RWPE1 (cell line): ENCODE measurements around the gene MBNL2.

Experiments
- CTCF ChIA-PET: fragments of 350-600 bp; sonication (Branson Sonifier 250); formaldehyde crosslinking; extraction: SDS; loops from one replicate; lab custom pipeline; 2021; lab: Yijun Ruan, JAX
- POLR2A ChIA-PET: fragments of 400-600 bp; formaldehyde crosslinking; extraction: SDS; loops from one replicate; lab custom pipeline; 2020; ENCODE audit warnings: antibody characterized with exemption; ENCODE audit not compliant: low non-redundant PET; lab: Yijun Ruan, JAX
- DNase-seq: peaks from one replicate; pipeline ENCODE4 v3.0.0; 2012; ENCODE audit warnings: low spot score
- H3K27ac ChIP-seq: fragments of 450-650 bp; 2 replicates; pipeline ENCODE4 v1.5.1; 2017
- TF ChIP-seq, protein P1 (sequence below): fragments of 450-650 bp; conservative IDR thresholded peaks from 2 replicates; pipeline ENCODE4 v1.5.1; 2017; ENCODE audit warnings: low read depth, mild to moderate bottlenecking

Gene MBNL2

DNA sequence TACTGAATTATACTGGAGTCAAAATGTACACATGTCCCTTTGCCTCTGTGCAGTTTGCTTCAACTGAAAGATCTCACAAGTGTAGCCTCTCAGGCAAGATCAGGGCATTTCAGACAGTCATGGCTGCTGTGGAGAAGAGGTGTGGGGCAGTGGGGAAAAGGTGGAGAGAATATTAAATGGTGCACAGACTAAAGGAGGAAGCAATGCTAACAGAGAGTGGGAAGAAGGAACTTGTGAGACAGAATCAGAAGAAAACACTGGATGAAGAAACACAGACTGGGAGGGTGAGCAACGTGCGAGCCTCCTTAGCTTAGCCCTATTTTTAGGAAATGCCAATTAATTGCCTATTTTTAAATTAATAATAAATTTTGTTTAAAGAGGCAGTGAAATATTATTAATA lies 162.2 kb downstream of the MBNL2 start:
- DNase-seq: no peak
- CTCF ChIA-PET: no interaction called here
- H3K27ac ChIP-seq: no peak overlapping the region
- TF ChIP-seq, protein P1, sequence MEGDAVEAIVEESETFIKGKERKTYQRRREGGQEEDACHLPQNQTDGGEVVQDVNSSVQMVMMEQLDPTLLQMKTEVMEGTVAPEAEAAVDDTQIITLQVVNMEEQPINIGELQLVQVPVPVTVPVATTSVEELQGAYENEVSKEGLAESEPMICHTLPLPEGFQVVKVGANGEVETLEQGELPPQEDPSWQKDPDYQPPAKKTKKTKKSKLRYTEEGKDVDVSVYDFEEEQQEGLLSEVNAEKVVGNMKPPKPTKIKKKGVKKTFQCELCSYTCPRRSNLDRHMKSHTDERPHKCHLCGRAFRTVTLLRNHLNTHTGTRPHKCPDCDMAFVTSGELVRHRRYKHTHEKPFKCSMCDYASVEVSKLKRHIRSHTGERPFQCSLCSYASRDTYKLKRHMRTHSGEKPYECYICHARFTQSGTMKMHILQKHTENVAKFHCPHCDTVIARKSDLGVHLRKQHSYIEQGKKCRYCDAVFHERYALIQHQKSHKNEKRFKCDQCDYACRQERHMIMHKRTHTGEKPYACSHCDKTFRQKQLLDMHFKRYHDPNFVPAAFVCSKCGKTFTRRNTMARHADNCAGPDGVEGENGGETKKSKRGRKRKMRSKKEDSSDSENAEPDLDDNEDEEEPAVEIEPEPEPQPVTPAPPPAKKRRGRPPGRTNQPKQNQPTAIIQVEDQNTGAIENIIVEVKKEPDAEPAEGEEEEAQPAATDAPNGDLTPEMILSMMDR: no peak
- POLR2A ChIA-PET: no interaction called here

DNA sequence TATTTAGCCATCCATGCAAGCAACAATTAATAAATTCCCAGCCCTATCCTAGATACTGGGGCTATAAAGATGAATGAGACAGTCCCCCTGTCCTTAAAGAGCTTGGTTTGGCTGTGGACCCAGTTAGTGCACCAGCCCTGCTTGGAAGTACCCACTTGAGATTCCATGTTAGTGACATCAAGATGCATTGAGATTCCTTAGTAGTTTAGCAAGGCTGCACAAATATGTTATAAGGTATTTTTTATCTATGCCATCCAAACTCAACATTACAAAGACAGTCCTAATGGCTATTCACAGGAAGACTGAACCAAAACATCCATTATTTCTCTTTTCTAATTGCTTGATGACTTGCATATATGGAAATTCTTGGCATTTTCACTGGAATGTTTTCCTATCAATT lies 163.0 kb downstream of the MBNL2 start:
- DNase-seq: no peak
- TF ChIP-seq, protein P1: no peak
- H3K27ac ChIP-seq: no peak overlapping the region
- POLR2A ChIA-PET: no interaction called here
- CTCF ChIA-PET: interaction anchor here (0.8 to 1.4 kb wide), 2 partner anchors 74 to 275 kb away, joined by 3 to 4 read pairs; no protein-coding TSS in a partner anchor

DNA sequence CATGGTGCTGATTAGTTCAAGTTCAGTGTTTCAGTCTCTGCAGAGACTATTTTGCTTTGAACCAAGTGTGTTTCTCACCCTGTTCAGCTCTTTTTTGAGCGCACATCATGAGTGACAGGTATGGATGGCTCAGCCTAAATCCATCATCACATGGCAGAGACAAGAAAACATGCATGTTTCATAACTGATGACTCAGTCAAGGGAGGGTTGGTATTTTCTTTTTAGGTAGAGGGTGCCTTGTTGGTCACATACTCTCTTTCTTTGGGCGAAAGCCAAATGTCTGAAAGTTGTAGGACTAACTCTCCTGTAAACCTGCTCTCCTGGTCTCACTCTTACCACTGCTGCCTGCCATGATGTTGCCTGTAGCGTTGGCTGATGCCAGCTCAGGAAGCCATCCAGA lies 163.7 kb downstream of the MBNL2 start:
- ChIA-PET POLR2A (no interaction called here), CTCF (interaction anchor here (0.8 to 1.4 kb wide), 2 partner anchors 73 to 276 kb away, joined by 3 to 4 read pairs; no protein-coding TSS in a partner anchor)
- DNase-seq: peak; percentile 38
- no peak overlapping the region for H3K27ac ChIP-seq
- TF ChIP-seq, protein P1: no peak

DNA sequence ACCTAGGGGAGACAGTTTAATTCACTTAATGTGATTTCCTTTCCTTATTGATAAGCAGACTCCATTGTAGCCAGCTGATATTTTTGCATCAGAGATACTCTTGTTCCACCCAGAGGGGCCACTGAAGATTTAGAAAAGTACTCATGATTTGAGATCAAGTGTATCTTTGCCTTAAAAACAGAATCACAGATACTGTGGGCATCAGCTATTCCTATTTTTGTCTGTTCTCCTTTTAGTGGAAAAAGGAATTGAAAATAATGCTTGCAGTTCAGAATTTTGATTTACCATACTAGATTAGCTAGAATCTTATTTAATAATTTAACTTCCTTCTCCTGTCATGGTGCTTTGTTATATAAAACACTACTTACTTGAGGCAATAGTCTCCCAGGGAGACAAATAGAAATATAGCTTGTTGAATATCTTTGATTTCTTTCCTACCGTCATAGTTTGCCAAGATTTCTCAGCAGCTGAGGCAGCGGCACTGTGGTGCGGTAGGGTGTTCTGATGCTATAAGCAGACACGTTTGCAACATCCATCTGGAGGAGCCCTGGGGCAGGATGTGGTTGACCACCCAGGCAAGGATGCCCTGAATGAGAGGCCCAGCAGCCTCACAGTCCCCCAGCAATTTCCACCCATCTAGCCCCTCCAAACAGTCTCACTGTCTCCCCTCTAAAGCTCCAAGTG lies 164.8 kb downstream of the MBNL2 start:
- TF ChIP-seq, protein P1: no peak
- ChIA-PET CTCF (no interaction called here), POLR2A (no interaction called here)

DNA sequence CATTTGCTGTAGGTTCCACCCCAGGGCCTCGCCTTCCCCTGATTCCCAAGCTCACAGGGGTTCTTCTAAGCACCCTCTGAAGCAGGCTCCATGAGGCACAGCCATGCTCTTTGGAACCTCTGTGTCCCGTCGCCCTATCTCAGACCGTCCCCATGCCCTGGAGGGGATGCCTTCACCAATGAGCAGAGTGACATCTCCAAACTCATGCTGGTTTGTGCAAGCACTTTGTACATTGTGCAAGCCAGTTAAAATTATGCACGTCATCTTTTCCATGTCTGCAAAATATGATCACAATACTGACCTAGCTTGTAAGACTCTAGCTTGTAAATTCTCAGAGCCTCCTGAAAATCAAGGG lies 165.3 kb downstream of the MBNL2 start:
- no peak overlapping the region for H3K27ac ChIP-seq
- DNase-seq: no peak

More for the DNA sequence above, 164.8 kb downstream of the MBNL2 start:
- DNase-seq: no peak
- no peak overlapping the region for H3K27ac ChIP-seq

DNA sequence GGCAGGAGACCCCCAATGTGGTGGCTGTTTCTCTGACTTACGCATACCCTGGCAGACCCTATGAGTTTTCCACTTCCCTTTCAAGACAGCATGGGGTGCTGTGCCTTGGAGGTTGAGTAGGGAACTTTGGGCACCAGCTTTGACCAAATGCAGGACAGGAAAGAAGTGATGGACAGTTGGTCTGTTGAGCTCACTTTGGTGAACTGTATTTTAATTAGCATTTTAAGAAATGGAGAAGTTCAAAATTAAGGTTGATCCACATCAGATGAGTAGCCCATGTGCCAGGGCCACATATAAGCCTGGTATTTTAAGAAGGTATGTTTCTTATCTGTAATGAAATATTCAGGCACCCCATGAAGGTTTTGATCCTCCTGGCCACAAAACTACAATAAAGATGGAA lies 165.8 kb downstream of the MBNL2 start:
- ChIA-PET POLR2A (no interaction called here), CTCF (no interaction called here)
- DNase-seq: no peak
- no peak overlapping the region for H3K27ac ChIP-seq
- TF ChIP-seq, protein P1: no peak

More for the DNA sequence above, 165.3 kb downstream of the MBNL2 start:
- CTCF ChIA-PET: no interaction called here
- POLR2A ChIA-PET: no interaction called here
- TF ChIP-seq, protein P1: no peak
